Measurements from ENCODE around the gene DPY19L1.
"Not testable (repeated sequence)": the region's sequence is repeated elsewhere in the genome, so short reads cannot be mapped to it uniquely, and the experiment has no call there.

DPY19L1 gene

GRCh38 chr7:34928560-34928959, 108.7 kb downstream of the DPY19L1 start:
- Histone ChIP-seq H3K36me3 (replicated peaks in 1 of 2; ENCODE audit: control insufficient read depth in 2 of 2, insufficient read depth in 2 of 2, low read length in 2 of 2) (peaks cover 0 to 19% of the 10 kb centered on the region in 2 donors), H3K4ac (ENCODE audit: low read length) (no peak overlapping the region), H3K79me1 (ENCODE audit: low read depth, low read length) (no peaks in the 10 kb centered on the region), H4K91ac (ENCODE audit: low read depth, low read length, poor library complexity) (no peak overlapping the region), H3K18ac (ENCODE audit: low read length) (no peak overlapping the region), H3K27me3 (ENCODE audit: control insufficient read depth in 3 of 3, insufficient read depth in 3 of 3, low read depth in 1 of 3, low read length in 3 of 3) (no peaks in the 10 kb centered on the region), H2BK120ac (ENCODE audit: low read depth, low read length) (no peak overlapping the region), H3K23ac (ENCODE audit: low read depth, low read length, poor library complexity) (no peak overlapping the region), H2BK15ac (ENCODE audit: low read length) (no peak overlapping the region), H3K4me1 (ENCODE audit: control insufficient read depth in 2 of 2, insufficient read depth in 1 of 2, low read depth in 1 of 2, low read length in 2 of 2) (no peaks in the 10 kb centered on the region), H3K9ac (ENCODE audit: low read depth, low read length, poor library complexity) (no peak overlapping the region), H3K4me3 (ENCODE audit: low read length in 2 of 2) (no peak overlapping the region), H2AK5ac (ENCODE audit: low read depth, low read length) (no peak overlapping the region), H2BK12ac (ENCODE audit: low read length) (no peak overlapping the region), H3K4me2 (ENCODE audit: insufficient read depth, low read length, poor library complexity, severe bottlenecking) (no peak overlapping the region), H3K14ac (ENCODE audit: low read length) (no peak overlapping the region), H3K9me3 (replicated peaks in 1 of 2; ENCODE audit: control insufficient read depth in 2 of 2, insufficient read depth in 1 of 2, low read depth in 1 of 2, low read length in 2 of 2) (no peaks in the 10 kb centered on the region), H4K8ac (ENCODE audit: low read depth, low read length) (no peak overlapping the region), H3K27ac (replicated peaks; ENCODE audit: low read length) (no peak overlapping the region), H2AFZ (ENCODE audit: low read length) (no peak overlapping the region), H2BK5ac (ENCODE audit: low read length) (no peak overlapping the region)
- no peak for DNase-seq (ENCODE audit: low spot score)
- WGBS, 2 donors (ENCODE audit: extremely low coverage in 2 of 2, insufficient read length in 2 of 2, insufficient replicate concordance in 1 of 2): no CpG with 5 or more reads among the region's 1 CpG

DNA sequence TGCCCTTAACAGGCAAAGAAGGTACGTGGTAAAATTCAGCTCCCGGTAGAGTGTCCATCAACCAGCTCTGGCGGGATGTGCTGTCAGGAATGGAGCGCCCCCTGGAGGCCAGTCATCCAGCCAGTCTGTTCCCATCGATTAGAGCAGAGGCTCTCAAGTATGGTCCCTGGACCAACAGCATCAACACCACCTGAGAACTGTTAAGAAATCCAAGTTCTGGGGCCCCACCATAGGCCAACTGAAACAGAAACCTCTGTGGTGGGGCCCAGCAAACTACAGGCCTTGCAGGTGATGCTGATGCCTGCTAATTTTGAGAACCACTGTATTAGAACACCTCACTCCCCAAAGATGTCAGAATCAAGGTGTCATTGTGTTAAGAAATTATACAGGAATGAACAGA, 109.2 kb downstream of the DPY19L1 start:
- Histone ChIP-seq H3K27me3 (ENCODE audit: control insufficient read depth in 3 of 3, insufficient read depth in 3 of 3, low read depth in 1 of 3, low read length in 3 of 3) (no peaks in the 10 kb centered on the region), H2BK120ac (ENCODE audit: low read depth, low read length) (no peak overlapping the region), H4K8ac (ENCODE audit: low read depth, low read length) (no peak overlapping the region), H3K4ac (ENCODE audit: low read length) (no peak overlapping the region), H3K9ac (ENCODE audit: low read depth, low read length, poor library complexity) (no peak overlapping the region), H3K4me1 (ENCODE audit: control insufficient read depth in 2 of 2, insufficient read depth in 1 of 2, low read depth in 1 of 2, low read length in 2 of 2) (no peaks in the 10 kb centered on the region), H3K36me3 (replicated peaks in 1 of 2; ENCODE audit: control insufficient read depth in 2 of 2, insufficient read depth in 2 of 2, low read length in 2 of 2) (peaks cover 0 to 14% of the 10 kb centered on the region in 2 donors), H3K18ac (ENCODE audit: low read length) (no peak overlapping the region), H3K4me2 (ENCODE audit: insufficient read depth, low read length, poor library complexity, severe bottlenecking) (no peak overlapping the region), H3K9me3 (replicated peaks in 1 of 2; ENCODE audit: control insufficient read depth in 2 of 2, insufficient read depth in 1 of 2, low read depth in 1 of 2, low read length in 2 of 2) (no peaks in the 10 kb centered on the region), H4K91ac (ENCODE audit: low read depth, low read length, poor library complexity) (no peak overlapping the region), H2BK15ac (ENCODE audit: low read length) (no peak overlapping the region), H3K79me1 (ENCODE audit: low read depth, low read length) (no peaks in the 10 kb centered on the region), H3K14ac (ENCODE audit: low read length) (no peak overlapping the region), H3K23ac (ENCODE audit: low read depth, low read length, poor library complexity) (no peak overlapping the region), H2AK5ac (ENCODE audit: low read depth, low read length) (no peak overlapping the region), H2AFZ (ENCODE audit: low read length) (no peak overlapping the region), H3K4me3 (ENCODE audit: low read length in 2 of 2) (no peak overlapping the region), H2BK12ac (ENCODE audit: low read length) (no peak overlapping the region), H2BK5ac (ENCODE audit: low read length) (no peak overlapping the region), H3K27ac (replicated peaks; ENCODE audit: low read length) (no peak overlapping the region)
- DNase-seq (ENCODE audit: low spot score): peak; percentile 51
- no CpG with 5 or more reads among the region's 5 CpGs for WGBS, 2 donors (ENCODE audit: extremely low coverage in 2 of 2, insufficient read length in 2 of 2, insufficient replicate concordance in 1 of 2)

GRCh38 chr7:34920470-34920869, 116.8 kb downstream of the DPY19L1 start:
- not testable (repeated sequence) for H3K14ac ChIP-seq (ENCODE audit: low read length); H3K4me3 ChIP-seq (ENCODE audit: low read length in 2 of 2); H2AFZ ChIP-seq (ENCODE audit: low read length); H3K18ac ChIP-seq (ENCODE audit: low read length); H2BK12ac ChIP-seq (ENCODE audit: low read length); H3K9ac ChIP-seq (ENCODE audit: low read depth, low read length, poor library complexity); H3K9me3 ChIP-seq (replicated peaks in 1 of 2; ENCODE audit: control insufficient read depth in 2 of 2, insufficient read depth in 1 of 2, low read depth in 1 of 2, low read length in 2 of 2); H4K91ac ChIP-seq (ENCODE audit: low read depth, low read length, poor library complexity); DNase-seq (ENCODE audit: low spot score); H4K8ac ChIP-seq (ENCODE audit: low read depth, low read length); H2BK120ac ChIP-seq (ENCODE audit: low read depth, low read length); H3K36me3 ChIP-seq (replicated peaks in 1 of 2; ENCODE audit: control insufficient read depth in 2 of 2, insufficient read depth in 2 of 2, low read length in 2 of 2); H2BK5ac ChIP-seq (ENCODE audit: low read length); H3K4me1 ChIP-seq (ENCODE audit: control insufficient read depth in 2 of 2, insufficient read depth in 1 of 2, low read depth in 1 of 2, low read length in 2 of 2); H3K4ac ChIP-seq (ENCODE audit: low read length); H3K27ac ChIP-seq (replicated peaks; ENCODE audit: low read length); H2BK15ac ChIP-seq (ENCODE audit: low read length); H3K23ac ChIP-seq (ENCODE audit: low read depth, low read length, poor library complexity); H2AK5ac ChIP-seq (ENCODE audit: low read depth, low read length); H3K27me3 ChIP-seq (ENCODE audit: control insufficient read depth in 3 of 3, insufficient read depth in 3 of 3, low read depth in 1 of 3, low read length in 3 of 3); H3K4me2 ChIP-seq (ENCODE audit: insufficient read depth, low read length, poor library complexity, severe bottlenecking); H3K79me1 ChIP-seq (ENCODE audit: low read depth, low read length)
- no CpG with 5 or more reads among the region's 4 CpGs for WGBS, 2 donors (ENCODE audit: extremely low coverage in 2 of 2, insufficient read length in 2 of 2, insufficient replicate concordance in 1 of 2)

DNA sequence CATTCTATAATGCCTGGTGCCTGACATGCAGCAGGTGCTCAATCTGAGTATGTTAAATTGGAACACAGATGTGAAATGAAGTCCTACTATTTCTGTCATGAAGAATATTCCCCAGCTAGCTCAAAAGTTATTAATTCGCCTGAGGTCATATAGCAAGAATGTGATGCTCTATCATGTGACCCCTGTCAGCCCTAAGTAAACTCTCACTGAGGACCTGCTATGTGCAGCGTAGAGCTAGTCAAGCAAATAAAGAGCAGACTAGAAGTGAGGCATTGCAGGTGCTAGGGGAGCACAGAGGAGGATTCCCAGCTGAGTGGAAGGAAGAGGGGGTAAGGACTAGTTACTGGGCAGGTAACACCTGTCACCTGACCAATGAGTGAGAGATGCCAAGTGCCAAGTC, 118.2 kb downstream of the DPY19L1 start:
- H3K36me3 ChIP-seq (replicated peaks in 1 of 2; ENCODE audit: control insufficient read depth in 2 of 2, insufficient read depth in 2 of 2, low read length in 2 of 2); H3K18ac ChIP-seq (ENCODE audit: low read length); H2BK5ac ChIP-seq (ENCODE audit: low read length); DNase-seq (ENCODE audit: low spot score); H3K27ac ChIP-seq (replicated peaks; ENCODE audit: low read length); H3K9ac ChIP-seq (ENCODE audit: low read depth, low read length, poor library complexity); H3K4ac ChIP-seq (ENCODE audit: low read length); H3K79me1 ChIP-seq (ENCODE audit: low read depth, low read length); H2AK5ac ChIP-seq (ENCODE audit: low read depth, low read length); H2BK15ac ChIP-seq (ENCODE audit: low read length); H2BK12ac ChIP-seq (ENCODE audit: low read length); H3K4me2 ChIP-seq (ENCODE audit: insufficient read depth, low read length, poor library complexity, severe bottlenecking); H3K27me3 ChIP-seq (ENCODE audit: control insufficient read depth in 3 of 3, insufficient read depth in 3 of 3, low read depth in 1 of 3, low read length in 3 of 3); H4K91ac ChIP-seq (ENCODE audit: low read depth, low read length, poor library complexity); H3K23ac ChIP-seq (ENCODE audit: low read depth, low read length, poor library complexity); H3K4me3 ChIP-seq (ENCODE audit: low read length in 2 of 2); H2BK120ac ChIP-seq (ENCODE audit: low read depth, low read length); H3K4me1 ChIP-seq (ENCODE audit: control insufficient read depth in 2 of 2, insufficient read depth in 1 of 2, low read depth in 1 of 2, low read length in 2 of 2); H4K8ac ChIP-seq (ENCODE audit: low read depth, low read length); H2AFZ ChIP-seq (ENCODE audit: low read length); H3K9me3 ChIP-seq (replicated peaks in 1 of 2; ENCODE audit: control insufficient read depth in 2 of 2, insufficient read depth in 1 of 2, low read depth in 1 of 2, low read length in 2 of 2); H3K14ac ChIP-seq (ENCODE audit: low read length): not testable (repeated sequence)
- WGBS, 2 donors (ENCODE audit: extremely low coverage in 2 of 2, insufficient read length in 2 of 2, insufficient replicate concordance in 1 of 2): no CpG with 5 or more reads among the region's 2 CpGs
